ENCODE measurements around the gene TAF4.

Gene TAF4

GRCh38 chr20:62043131-62043914 lies 22.4 kb downstream of the TAF4 start:
- DNase-seq: no peak

GRCh38 chr20:62042025-62042820 lies 23.5 kb downstream of the TAF4 start:
- DNase-seq: no peak

- no peak for DNase-seq
These were observed 24.7 kb downstream of the TAF4 start for GRCh38 chr20:62040933-62041332.

GRCh38 chr20:62040381-62040922 lies 25.2 kb downstream of the TAF4 start:
- DNase-seq: no peak

GRCh38 chr20:62039738-62040137 lies 25.9 kb downstream of the TAF4 start:
- DNase-seq: no peak

GRCh38 chr20:62032609-62033368 lies 32.9 kb downstream of the TAF4 start:
- DNase-seq: no peak

- DNase-seq: no peak
These were observed 34.1 kb downstream of the TAF4 start for GRCh38 chr20:62031462-62032092.

- peak in 2 of 5 experiments; percentile 10 to 68 for DNase-seq
These were observed 34.7 kb downstream of the TAF4 start for GRCh38 chr20:62030834-62031434.

- no peak for DNase-seq
These were observed 35.3 kb downstream of the TAF4 start for GRCh38 chr20:62030357-62030756.

- DNase-seq: no peak
These were observed 35.7 kb downstream of the TAF4 start for GRCh38 chr20:62029949-62030348.

- no peak for DNase-seq
These were observed 36.4 kb downstream of the TAF4 start for GRCh38 chr20:62029296-62029695.

- DNase-seq: no peak
These were observed 37.3 kb downstream of the TAF4 start for GRCh38 chr20:62028384-62028783.

- no peak for DNase-seq
These were observed 37.9 kb downstream of the TAF4 start for GRCh38 chr20:62027698-62028321.

- no peak for DNase-seq
These were observed 38.6 kb downstream of the TAF4 start for GRCh38 chr20:62027116-62027515.

- no peak for DNase-seq
These were observed 39.2 kb downstream of the TAF4 start for GRCh38 chr20:62026564-62026856.

- no peak for DNase-seq
These were observed 39.7 kb downstream of the TAF4 start for GRCh38 chr20:62025832-62026563.

- no peak for DNase-seq
These were observed 40.3 kb downstream of the TAF4 start for GRCh38 chr20:62025394-62025793.

GRCh38 chr20:62023935-62024334 lies 41.7 kb downstream of the TAF4 start:
- no peak for DNase-seq

GRCh38 chr20:62022575-62023139 lies 43.0 kb downstream of the TAF4 start:
- no peak for DNase-seq

GRCh38 chr20:62021793-62022385 lies 43.8 kb downstream of the TAF4 start:
- no peak for DNase-seq
